Naive B cell (primary cell): ENCODE data around the gene TMEM52. TPM values are rescaled to one million over a fixed set of nuclear protein-coding genes. Genes with fewer than 3 reads are reported as not detected.
"Not testable (repeated sequence)": the region's sequence is repeated elsewhere in the genome, so short reads cannot be mapped to it uniquely, and the experiment has no call there.

Experiments
- ATAC-seq, 2 donors: fragments of 150-1000 bp; cut with Tn5 transposase; 2 replicates each; pipeline ENCODE4 v1.10.0; 2021; ENCODE audit warnings: low read depth in 2 of 2, mild to moderate bottlenecking in 2 of 2, moderate library complexity in 2 of 2
- DNase-seq: peaks from one replicate; pipeline ENCODE4 v3.0.0; 2022
- H3K27ac Mint-ChIP-seq, 6 donors: one replicate each; pipeline ENCODE4 v1.8.0; 2020 to 2022; ENCODE audit warnings: mild to moderate bottlenecking in 6 of 6, mixed read lengths in 6 of 6, moderate library complexity in 5 of 6, inconsistent platforms in 2 of 6
- H3K27me3 Mint-ChIP-seq, 3 donors: one replicate each; pipeline ENCODE4 v1.8.0; 2021 to 2022; ENCODE audit warnings: mixed read lengths in 3 of 3, mild to moderate bottlenecking in 1 of 3
- H3K36me3 Mint-ChIP-seq, 2 donors: one replicate each; pipeline ENCODE4 v1.8.0; 2020 to 2022; ENCODE audit warnings: mixed read lengths in 2 of 2, inconsistent platforms in 1 of 2, mild to moderate bottlenecking in 1 of 2
- H3K4me1 Mint-ChIP-seq, 3 donors: one replicate each; pipeline ENCODE4 v1.8.0; 2020 to 2022; ENCODE audit warnings: mixed read lengths in 3 of 3, inconsistent platforms in 1 of 3, mild to moderate bottlenecking in 1 of 3, moderate library complexity in 1 of 3
- H3K4me3 Mint-ChIP-seq, 8 donors: one replicate each; pipeline ENCODE4 v1.8.0; 2020 to 2022; ENCODE audit warnings: mild to moderate bottlenecking in 8 of 8, mixed read lengths in 8 of 8, moderate library complexity in 8 of 8, inconsistent platforms in 2 of 8
- H3K9me3 Mint-ChIP-seq, 7 donors: one replicate each; pipeline ENCODE4 v1.8.0; 2020 to 2022; ENCODE audit warnings: mixed read lengths in 7 of 7, mild to moderate bottlenecking in 5 of 7, inconsistent platforms in 2 of 7, moderate library complexity in 1 of 7
- polyA plus RNA-seq, 6 donors: library from polyadenylated mRNA; unstranded; fragments of 300-500 nt; fragmentation: Illumina TruSeq; gene quantifications; one replicate each; pipeline ENCODE4 v1.2.3, GENCODE V29; 2021; ENCODE audit warnings: low read depth in 6 of 6

The TMEM52 gene
- polyA plus RNA-seq, 6 donors from 2014 or later, result 0.28 to 0.31 TPM; not detected in 4

- H3K27me3 Mint-ChIP-seq, result no peaks in the 10 kb centered on the region
- ATAC-seq, result peak; percentile 74
Measured at GRCh38 chr1:1890506-1891348, 28.4 kb downstream of the TMEM52 start, which contains the start of gene GNB1. GNB1 (minus strand) TSS chr1:1891087; CDS start chr1:1825453, 65,634 bp downstream.

DNA sequence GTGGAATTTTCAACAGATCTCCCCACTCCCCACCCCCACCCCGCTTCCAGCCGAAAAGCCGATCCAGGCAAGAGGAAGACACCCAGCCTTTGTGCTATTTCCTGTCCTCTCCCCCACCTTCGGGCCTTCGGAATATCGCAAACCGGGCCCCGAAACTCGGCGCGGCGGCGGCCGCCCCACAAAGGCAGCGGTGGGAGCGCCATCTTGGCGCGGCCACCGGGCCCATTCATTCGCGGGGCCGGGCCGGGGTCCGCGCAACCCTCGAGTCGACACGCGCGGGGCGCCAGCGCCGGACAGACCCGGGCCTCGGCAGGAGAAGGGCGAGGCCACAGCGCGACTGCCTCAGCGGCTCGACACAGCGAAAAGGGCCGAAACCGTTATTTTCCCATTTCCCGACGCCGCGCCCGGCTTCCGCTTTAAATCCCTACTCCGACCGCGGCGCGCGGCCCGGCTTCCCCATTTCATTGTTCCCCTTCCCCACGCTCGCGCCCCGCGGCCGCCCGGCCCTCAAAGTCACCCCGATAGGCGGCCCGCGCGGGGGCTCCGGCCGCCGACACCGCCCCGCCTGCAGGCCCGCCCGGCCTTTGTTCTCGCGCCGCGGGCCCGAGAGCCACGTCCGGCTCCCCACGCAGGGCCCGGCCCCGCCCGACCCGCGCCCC is 29.1 kb downstream of the TMEM52 start:
- peak overlapping the region; percentile 81 to 95 (median 91) for H3K27ac Mint-ChIP-seq
- H3K9me3 Mint-ChIP-seq, result no peaks in the 10 kb centered on the region
- H3K4me1 Mint-ChIP-seq, result peaks cover 46 to 61% (median 57%) of the 10 kb centered on the region in 3 donors
- H3K27me3 Mint-ChIP-seq, result no peaks in the 10 kb centered on the region
- H3K4me3 Mint-ChIP-seq, result peak overlapping the region; percentile 80 to 95 (median 86)
- ATAC-seq, result peak; percentile 32 to 42
- peak; percentile 72 for DNase-seq
- H3K36me3 Mint-ChIP-seq, result no peaks in the 10 kb centered on the region

More at GRCh38 chr1:1890506-1891348, 28.4 kb downstream of the TMEM52 start, which contains the start of gene GNB1:
- Mint-ChIP-seq H3K9me3 (no peaks in the 10 kb centered on the region), H3K4me3 (peak within 1 kb of the TSS; percentile 86 to 95 (median 92)), H3K4me1 (peaks cover 52 to 67% (median 65%) of the 10 kb centered on the region in 3 donors), H3K36me3 (no peaks in the 10 kb centered on the region), H3K27ac (peak within 1 kb of the TSS; percentile 81 to 98 (median 98))
- peak; percentile 93 for DNase-seq

GRCh38 chr1:1889090-1889750 is 29.9 kb downstream of the TMEM52 start:
- Mint-ChIP-seq H3K27me3 (no peaks in the 10 kb centered on the region), H3K4me1 (peaks cover 40 to 59% (median 51%) of the 10 kb centered on the region in 3 donors), H3K36me3 (no peaks in the 10 kb centered on the region), H3K4me3 (peak overlapping the region; percentile 80 to 95 (median 86)), H3K9me3 (no peaks in the 10 kb centered on the region), H3K27ac (peak overlapping the region; percentile 81 to 95 (median 86))
- no peak for ATAC-seq
- DNase-seq, result no peak

DNA sequence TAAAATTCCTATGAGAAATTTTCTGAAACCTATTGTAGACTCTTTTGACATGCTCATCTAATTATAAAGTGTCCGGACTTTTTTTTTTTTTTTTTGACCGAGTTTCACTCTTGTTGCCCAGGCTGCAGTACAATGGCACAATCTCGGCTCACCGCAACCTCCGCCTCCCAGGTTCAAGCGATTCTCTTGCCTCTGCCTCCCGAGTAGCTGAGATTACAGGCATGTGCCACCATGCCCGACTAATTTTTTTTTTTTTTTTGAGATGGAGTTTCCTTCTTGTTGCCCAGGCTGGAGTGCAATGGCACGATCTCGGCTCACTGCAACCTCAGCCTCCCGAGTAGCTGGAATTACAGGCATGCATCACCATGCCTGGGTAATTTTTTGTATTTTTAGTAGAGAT is 35.2 kb downstream of the TMEM52 start:
- H3K27me3 Mint-ChIP-seq, DNase-seq, H3K9me3 Mint-ChIP-seq, ATAC-seq, H3K36me3 Mint-ChIP-seq: not testable (repeated sequence)
- H3K4me1 Mint-ChIP-seq, result peaks cover 40 to 80% (median 72%) of the 10 kb centered on the region in 3 donors
- peak overlapping the region in 1 of 8 donors; percentile 42 for H3K4me3 Mint-ChIP-seq
- peak overlapping the region in 5 of 6 donors; percentile 32 to 90 (median 76) for H3K27ac Mint-ChIP-seq

DNA sequence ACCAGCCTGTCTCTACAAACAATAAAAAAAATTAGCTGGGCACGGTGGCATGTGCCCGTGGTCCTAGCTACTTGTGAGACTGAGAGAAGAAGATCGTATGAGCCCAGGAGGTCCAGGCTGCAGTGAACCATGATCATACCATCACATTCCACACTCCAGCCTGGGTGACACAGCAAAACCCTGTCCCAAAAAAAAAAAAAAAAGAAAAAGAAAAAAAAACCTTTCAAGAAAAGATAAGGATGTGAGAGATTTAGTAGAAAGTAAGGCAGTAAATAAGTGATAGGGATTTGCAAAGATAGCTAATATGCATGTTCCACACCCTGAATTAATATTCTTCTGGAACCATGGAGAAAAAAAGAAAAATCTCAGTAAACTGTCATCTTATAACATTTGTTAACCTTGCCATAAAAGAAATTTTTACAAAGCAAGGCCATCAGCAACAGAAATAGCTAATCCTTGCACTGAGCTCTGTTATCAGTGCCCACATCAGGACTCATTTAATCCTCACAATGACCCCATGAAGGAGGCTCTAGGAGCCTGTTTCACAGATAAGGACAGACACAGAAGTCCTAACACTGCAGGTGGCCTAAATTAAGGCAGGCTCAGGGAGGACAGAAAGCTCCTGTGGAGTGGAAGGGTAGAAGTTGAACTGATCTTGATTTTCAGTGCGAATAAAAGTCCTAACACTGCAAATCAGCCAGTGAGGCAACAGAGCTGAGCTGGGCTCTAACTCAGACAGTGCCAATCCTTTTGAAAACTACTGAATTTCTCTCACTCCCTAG is 35.8 kb downstream of the TMEM52 start:
- no peaks in the 10 kb centered on the region for H3K9me3 Mint-ChIP-seq
- H3K4me3 Mint-ChIP-seq, result peak overlapping the region in 6 of 8 donors; percentile 22 to 79 (median 39)
- H3K27me3 Mint-ChIP-seq, result no peaks in the 10 kb centered on the region
- ATAC-seq (no peak), DNase-seq (no peak)
- H3K36me3 Mint-ChIP-seq, result peaks cover 4 to 7% of the 10 kb centered on the region in 2 donors
- peak overlapping the region in 4 of 6 donors; percentile 73 to 84 (median 79) for H3K27ac Mint-ChIP-seq
- H3K4me1 Mint-ChIP-seq, result peaks cover 43 to 80% (median 72%) of the 10 kb centered on the region in 3 donors

DNA sequence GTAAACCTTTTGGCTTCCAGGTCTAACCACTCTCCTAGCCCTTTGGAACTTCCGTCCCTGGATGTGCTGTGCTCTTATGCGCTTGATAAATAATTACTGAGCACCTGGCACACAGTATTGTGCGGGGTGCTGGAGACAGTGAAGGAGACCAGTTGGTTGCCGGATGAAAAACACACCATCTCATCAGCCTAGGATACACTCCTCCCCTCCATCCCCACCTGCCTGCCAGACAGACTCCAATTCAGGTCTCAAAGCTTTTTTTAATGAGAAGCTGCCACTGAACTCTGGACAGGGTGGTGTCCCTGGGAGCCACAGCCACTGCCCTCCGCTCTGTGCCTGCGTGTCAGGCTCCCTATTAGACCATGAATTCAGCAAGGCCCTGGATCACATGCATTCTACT is 37.4 kb downstream of the TMEM52 start:
- ATAC-seq, result no peak
- H3K4me3 Mint-ChIP-seq, result peak overlapping the region in 5 of 8 donors; percentile 5 to 40 (median 25)
- peaks cover 4 to 8% of the 10 kb centered on the region in 2 donors for H3K36me3 Mint-ChIP-seq
- no peaks in the 10 kb centered on the region for H3K27me3 Mint-ChIP-seq
- no peak for DNase-seq
- H3K4me1 Mint-ChIP-seq, result peaks cover 43 to 75% (median 72%) of the 10 kb centered on the region in 3 donors
- H3K9me3 Mint-ChIP-seq, result no peaks in the 10 kb centered on the region
- peak overlapping the region; percentile 16 to 81 (median 68) for H3K27ac Mint-ChIP-seq

DNA sequence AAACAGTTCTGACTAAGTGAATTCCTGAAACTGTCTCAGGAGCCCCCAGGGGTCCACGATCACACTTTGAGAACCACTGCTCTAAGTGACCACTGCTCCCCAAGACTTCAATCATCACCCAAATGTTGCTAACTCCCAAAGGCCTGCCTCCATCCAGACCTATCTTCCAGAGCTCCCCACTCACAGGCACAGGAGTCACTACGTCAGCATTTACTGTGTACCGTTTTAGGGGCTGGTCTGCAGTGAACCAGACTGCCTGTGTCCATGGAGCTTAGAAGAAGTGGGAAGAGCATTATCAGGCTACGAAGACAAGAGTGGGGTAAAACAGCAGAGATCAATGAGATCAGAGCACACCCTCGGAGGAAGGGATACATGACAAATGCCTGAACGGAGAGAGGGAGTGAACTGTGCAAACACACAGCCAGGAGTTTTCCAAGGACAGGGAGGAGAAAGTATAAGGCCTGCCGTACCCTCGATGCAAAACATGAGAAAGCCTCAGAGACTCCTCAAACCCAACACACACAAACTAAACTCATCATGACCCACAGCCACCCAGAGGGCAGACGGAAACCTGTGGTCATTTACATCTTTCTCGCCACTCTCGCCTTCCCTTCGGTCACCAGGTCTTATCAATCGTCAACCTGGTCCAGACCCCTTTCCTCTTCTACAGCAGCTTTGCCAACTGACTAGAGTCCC is 38.3 kb downstream of the TMEM52 start:
- H3K36me3 Mint-ChIP-seq, result peaks cover 12 to 14% of the 10 kb centered on the region in 2 donors
- DNase-seq (no peak), ATAC-seq (no peak)
- peaks cover 47 to 76% (median 76%) of the 10 kb centered on the region in 3 donors for H3K4me1 Mint-ChIP-seq
- peak overlapping the region; percentile 48 to 83 (median 74) for H3K27ac Mint-ChIP-seq
- H3K27me3 Mint-ChIP-seq, result no peaks in the 10 kb centered on the region
- peak overlapping the region in 5 of 8 donors; percentile 7 to 75 (median 25) for H3K4me3 Mint-ChIP-seq
- no peaks in the 10 kb centered on the region for H3K9me3 Mint-ChIP-seq

DNA sequence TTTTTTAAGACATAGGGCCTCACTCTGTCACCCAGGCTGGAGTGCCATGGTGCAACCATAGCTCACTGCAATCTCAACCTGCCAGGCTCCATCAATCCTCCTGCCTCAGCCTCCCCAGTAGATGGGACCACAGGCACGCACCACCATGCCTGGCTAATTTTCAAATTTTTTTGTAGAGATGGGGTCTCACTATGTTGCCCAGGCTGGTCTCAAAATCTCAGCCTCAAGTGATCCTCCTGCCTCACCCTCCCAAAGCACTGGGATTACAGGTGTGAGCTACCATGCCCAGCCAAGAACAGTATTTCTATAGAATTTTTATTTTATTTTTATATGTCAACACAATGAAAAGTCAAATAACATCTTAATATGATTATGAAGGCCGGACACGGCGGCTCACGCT is 39.1 kb downstream of the TMEM52 start:
- ATAC-seq (no peak), DNase-seq (no peak)
- Mint-ChIP-seq H3K27ac (peak overlapping the region in 1 of 6 donors; percentile 44), H3K4me3 (peak overlapping the region in 2 of 8 donors; percentile 6 to 47), H3K9me3 (no peaks in the 10 kb centered on the region), H3K36me3 (peaks cover 12 to 17% of the 10 kb centered on the region in 2 donors), H3K4me1 (peaks cover 51 to 84% (median 84%) of the 10 kb centered on the region in 3 donors), H3K27me3 (no peaks in the 10 kb centered on the region)

GRCh38 chr1:1877865-1878436 is 41.1 kb downstream of the TMEM52 start:
- Mint-ChIP-seq H3K36me3 (peaks cover 12 to 17% of the 10 kb centered on the region in 2 donors), H3K27ac (peak overlapping the region in 4 of 6 donors; percentile 1 to 69 (median 23)), H3K4me1 (peaks cover 53 to 85% (median 84%) of the 10 kb centered on the region in 3 donors), H3K27me3 (no peaks in the 10 kb centered on the region), H3K4me3 (peak overlapping the region in 1 of 8 donors; percentile 13), H3K9me3 (no peaks in the 10 kb centered on the region)
- ATAC-seq, result no peak
- no peak for DNase-seq

- peak overlapping the region in 3 of 6 donors; percentile 9 to 82 (median 27) for H3K27ac Mint-ChIP-seq
- ATAC-seq (no peak), DNase-seq (no peak)
- H3K4me1 Mint-ChIP-seq, result peaks cover 58 to 85% (median 85%) of the 10 kb centered on the region in 3 donors
- no peaks in the 10 kb centered on the region for H3K9me3 Mint-ChIP-seq
- no peaks in the 10 kb centered on the region for H3K27me3 Mint-ChIP-seq
- peak overlapping the region in 2 of 8 donors; percentile 32 to 69 for H3K4me3 Mint-ChIP-seq
- H3K36me3 Mint-ChIP-seq, result peaks cover 12 to 21% of the 10 kb centered on the region in 2 donors
Measured at GRCh38 chr1:1876335-1876930, 42.6 kb downstream of the TMEM52 start.

DNA sequence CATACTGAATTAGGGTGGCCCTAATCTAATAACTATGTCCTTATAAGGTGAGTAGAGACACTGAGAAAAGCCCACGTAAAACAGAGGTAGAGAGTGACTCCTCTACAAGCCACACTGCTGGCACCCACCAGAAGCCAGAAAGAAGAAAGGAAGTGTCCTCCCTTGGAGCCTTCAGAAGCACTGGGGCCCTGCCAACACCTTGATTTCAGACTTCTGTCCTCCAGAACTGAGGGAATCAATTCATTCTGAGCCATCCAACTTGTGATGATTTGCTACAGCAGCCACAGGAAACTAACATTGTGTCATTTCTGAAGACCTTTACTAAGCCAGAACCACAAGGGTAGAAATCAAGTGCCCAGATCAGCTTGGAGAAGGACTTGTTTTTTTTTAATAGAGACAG is 43.1 kb downstream of the TMEM52 start:
- ATAC-seq (no peak), DNase-seq (no peak)
- peaks cover 17 to 21% of the 10 kb centered on the region in 2 donors for H3K36me3 Mint-ChIP-seq
- peak overlapping the region in 3 of 6 donors; percentile 9 to 82 (median 27) for H3K27ac Mint-ChIP-seq
- peaks cover 0 to 1% (median 0%) of the 10 kb centered on the region in 7 donors for H3K9me3 Mint-ChIP-seq
- H3K4me1 Mint-ChIP-seq, result peaks cover 58 to 85% (median 85%) of the 10 kb centered on the region in 3 donors
- no peaks in the 10 kb centered on the region for H3K27me3 Mint-ChIP-seq
- H3K4me3 Mint-ChIP-seq, result peak overlapping the region in 3 of 8 donors; percentile 7 to 32 (median 20)
